HEK293 (cell line): Measurements from ENCODE around the gene ASB17.

Source experiments
- CTCF ChIA-PET: fragments of 350-600 bp; formaldehyde crosslinking; extraction: SDS; loops from one replicate; lab custom pipeline; 2021; ENCODE audit warnings: antibody characterized with exemption; lab: Yijun Ruan, JAX
- POLR2A ChIA-PET: fragments of 300-600 bp; formaldehyde crosslinking; extraction: SDS; loops from one replicate; lab custom pipeline; 2020; ENCODE audit warnings: antibody characterized with exemption, inconsistent platforms; lab: Yijun Ruan, JAX
- H3K27ac ChIP-seq: fragments of 200-500 bp; sonication (Bioruptor generic); 2 replicates; pipeline ENCODE4 v1.5.1; 2014; ENCODE audit warnings: low read depth, low read length, control low read depth, inconsistent platforms; ENCODE audit errors: extremely low read depth
- H3K36me3 ChIP-seq, 2 experiments: fragments of 200-500 bp in 1 of 2; sonication (Bioruptor generic) in 1 of 2; 1 replicate in 1 of 2; 2 replicates in 1 of 2; pipeline ENCODE4 v1.5.1; 2014 to 2017; ENCODE audit warnings: inconsistent platforms in 2 of 2, low read length in 2 of 2; ENCODE audit not compliant: control insufficient read depth in 2 of 2, insufficient read depth in 1 of 2
- H3K4me1 ChIP-seq: fragments of 200-500 bp; sonication (Bioruptor generic); 2 replicates; pipeline ENCODE4 v1.5.1; 2014; ENCODE audit warnings: mild to moderate bottlenecking, low read length, inconsistent platforms; ENCODE audit not compliant: control insufficient read depth, insufficient read depth
- H3K4me3 ChIP-seq: 2 replicates; pipeline ENCODE4 v1.5.1; 2011; ENCODE audit warnings: low read depth, mild to moderate bottlenecking, control low read depth, low read length, moderate library complexity
- H3K9me3 ChIP-seq: fragments of 200-500 bp; sonication (Bioruptor generic); 2 replicates; pipeline ENCODE4 v1.5.1; 2014; ENCODE audit warnings: low read depth, low read length, inconsistent platforms; ENCODE audit not compliant: control insufficient read depth, insufficient read depth
- ATF2 ChIP-seq: fragments of 450-650 bp; formaldehyde crosslinking; IDR thresholded peaks from 2 replicates; pipeline ENCODE4 v1.5.1; 2016; ENCODE audit warnings: missing biosample characterization, missing genetic modification characterization, low read depth
- GLI4 ChIP-seq: fragments of 450-650 bp; formaldehyde crosslinking; IDR thresholded peaks from 2 replicates; pipeline ENCODE4 v1.5.1; 2016; ENCODE audit warnings: missing biosample characterization, missing genetic modification characterization
- KLF7 ChIP-seq: fragments of 450-650 bp; formaldehyde crosslinking; IDR thresholded peaks from 2 replicates; pipeline ENCODE4 v1.5.1; 2016; ENCODE audit warnings: missing biosample characterization, missing genetic modification characterization, borderline replicate concordance
- MYNN ChIP-seq: fragments of 450-650 bp; formaldehyde crosslinking; IDR thresholded peaks from 2 replicates; pipeline ENCODE4 v1.5.1; 2016; ENCODE audit warnings: missing biosample characterization, missing genetic modification characterization, borderline replicate concordance
- MZF1 ChIP-seq: fragments of 450-650 bp; formaldehyde crosslinking; IDR thresholded peaks from 2 replicates; pipeline ENCODE4 v1.5.1; 2017; ENCODE audit warnings: missing biosample characterization, missing genetic modification characterization, borderline replicate concordance
- RBAK ChIP-seq: fragments of 450-650 bp; formaldehyde crosslinking; IDR thresholded peaks from 2 replicates; pipeline ENCODE4 v1.5.1; 2016; ENCODE audit warnings: missing biosample characterization, missing genetic modification characterization
- SP7 ChIP-seq: fragments of 450-650 bp; formaldehyde crosslinking; IDR thresholded peaks from 2 replicates; pipeline ENCODE4 v1.5.1; 2016; ENCODE audit warnings: missing biosample characterization, missing genetic modification characterization
- ZBTB48 ChIP-seq: fragments of 450-650 bp; formaldehyde crosslinking; IDR thresholded peaks from 2 replicates; pipeline ENCODE4 v1.5.1; 2016; ENCODE audit warnings: missing biosample characterization, missing genetic modification characterization
- ZFP69B ChIP-seq: fragments of 450-650 bp; formaldehyde crosslinking; IDR thresholded peaks from 2 replicates; pipeline ENCODE4 v1.5.1; 2016; ENCODE audit warnings: missing biosample characterization, missing genetic modification characterization
- ZNF114 ChIP-seq: fragments of 450-650 bp; formaldehyde crosslinking; IDR thresholded peaks from 2 replicates; pipeline ENCODE4 v1.5.0; 2017; ENCODE audit warnings: missing biosample characterization, missing genetic modification characterization
- ZNF121 ChIP-seq: fragments of 450-650 bp; formaldehyde crosslinking; IDR thresholded peaks from 2 replicates; pipeline ENCODE4 v1.5.1; 2016; ENCODE audit warnings: missing biosample characterization, missing genetic modification characterization
- ZNF174 ChIP-seq: fragments of 450-650 bp; formaldehyde crosslinking; IDR thresholded peaks from 2 replicates; pipeline ENCODE4 v1.5.0; 2017; ENCODE audit warnings: missing biosample characterization, mild to moderate bottlenecking, missing genetic modification characterization
- ZNF423 ChIP-seq: fragments of 450-650 bp; formaldehyde crosslinking; IDR thresholded peaks from 2 replicates; pipeline ENCODE4 v1.5.1; 2016; ENCODE audit warnings: missing biosample characterization, missing genetic modification characterization
- ZNF555 ChIP-seq: fragments of 450-650 bp; formaldehyde crosslinking; conservative IDR thresholded peaks from 2 replicates; pipeline ENCODE4 v1.5.1; 2017; ENCODE audit warnings: missing biosample characterization, mild to moderate bottlenecking, missing genetic modification characterization, inconsistent platforms
- ZNF623 ChIP-seq: fragments of 450-650 bp; formaldehyde crosslinking; IDR thresholded peaks from 2 replicates; pipeline ENCODE4 v1.5.1; 2016; ENCODE audit warnings: missing biosample characterization, missing genetic modification characterization
- ZNF629 ChIP-seq: fragments of 450-650 bp; formaldehyde crosslinking; IDR thresholded peaks from 2 replicates; pipeline ENCODE4 v1.5.1; 2017; ENCODE audit warnings: missing biosample characterization, missing genetic modification characterization
- ZNF654 ChIP-seq: fragments of 450-650 bp; formaldehyde crosslinking; IDR thresholded peaks from 2 replicates; pipeline ENCODE4 v1.5.1; 2016; ENCODE audit warnings: low read depth, missing biosample characterization, missing genetic modification characterization
- ZNF76 ChIP-seq: fragments of 450-650 bp; formaldehyde crosslinking; IDR thresholded peaks from 2 replicates; pipeline ENCODE4; 2016; ENCODE audit warnings: low read depth, missing biosample characterization, missing genetic modification characterization, borderline replicate concordance
- ZSCAN30 ChIP-seq: fragments of 450-650 bp; IDR thresholded peaks from 2 replicates; pipeline ENCODE4 v1.5.1; 2018; ENCODE audit warnings: missing biosample characterization, mild to moderate bottlenecking, missing genetic modification characterization, moderate library complexity
- ZXDB ChIP-seq: fragments of 450-650 bp; formaldehyde crosslinking; IDR thresholded peaks from 2 replicates; pipeline ENCODE4 v1.5.1; 2016; ENCODE audit warnings: missing biosample characterization, missing genetic modification characterization
- TF ChIP-seq, protein P1 (sequence below): fragments of 450-650 bp; formaldehyde crosslinking; IDR thresholded peaks from 2 replicates; pipeline ENCODE4 v1.5.1; 2016; ENCODE audit warnings: missing biosample characterization, missing genetic modification characterization, borderline replicate concordance
- TF ChIP-seq, protein P2 (sequence below): IDR thresholded peaks from 2 replicates; pipeline ENCODE4 v1.6.1; 2011; ENCODE audit warnings: mild to moderate bottlenecking, low read depth, low read length, borderline replicate concordance
- TF ChIP-seq, protein P3 (sequence below): fragments of 450-650 bp; formaldehyde crosslinking; IDR thresholded peaks from 2 replicates; pipeline ENCODE4 v1.5.1; 2017; ENCODE audit warnings: missing biosample characterization, missing genetic modification characterization

Gene ASB17

DNA sequence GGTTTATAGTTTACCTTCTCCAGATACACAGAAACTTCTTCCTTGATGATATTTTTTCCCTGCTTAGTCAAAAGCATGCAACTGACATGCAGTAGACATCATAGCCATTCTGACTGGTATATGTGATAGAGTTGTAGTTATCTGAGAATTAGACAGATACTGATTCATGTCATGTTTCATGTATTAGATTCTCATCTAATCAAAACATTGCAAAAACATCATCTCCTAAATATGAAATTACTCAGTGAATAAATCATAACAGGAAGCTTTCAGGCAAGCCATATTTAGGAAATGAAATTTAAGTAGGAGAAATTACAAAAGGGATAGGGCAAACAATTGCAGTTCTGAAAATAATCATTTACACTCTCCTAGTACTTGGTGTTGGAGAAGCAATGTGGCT, 38.4 kb upstream of the ASB17 start:
- Histone ChIP-seq H3K9me3 (no peaks in the 10 kb centered on the region), H3K27ac (no peak overlapping the region), H3K4me1 (no peaks in the 10 kb centered on the region), H3K4me3 (no peak overlapping the region), H3K36me3 (no peaks in the 10 kb centered on the region)
- ChIA-PET CTCF (no interaction called here), POLR2A (no interaction called here)
- TF ChIP-seq, protein P1, sequence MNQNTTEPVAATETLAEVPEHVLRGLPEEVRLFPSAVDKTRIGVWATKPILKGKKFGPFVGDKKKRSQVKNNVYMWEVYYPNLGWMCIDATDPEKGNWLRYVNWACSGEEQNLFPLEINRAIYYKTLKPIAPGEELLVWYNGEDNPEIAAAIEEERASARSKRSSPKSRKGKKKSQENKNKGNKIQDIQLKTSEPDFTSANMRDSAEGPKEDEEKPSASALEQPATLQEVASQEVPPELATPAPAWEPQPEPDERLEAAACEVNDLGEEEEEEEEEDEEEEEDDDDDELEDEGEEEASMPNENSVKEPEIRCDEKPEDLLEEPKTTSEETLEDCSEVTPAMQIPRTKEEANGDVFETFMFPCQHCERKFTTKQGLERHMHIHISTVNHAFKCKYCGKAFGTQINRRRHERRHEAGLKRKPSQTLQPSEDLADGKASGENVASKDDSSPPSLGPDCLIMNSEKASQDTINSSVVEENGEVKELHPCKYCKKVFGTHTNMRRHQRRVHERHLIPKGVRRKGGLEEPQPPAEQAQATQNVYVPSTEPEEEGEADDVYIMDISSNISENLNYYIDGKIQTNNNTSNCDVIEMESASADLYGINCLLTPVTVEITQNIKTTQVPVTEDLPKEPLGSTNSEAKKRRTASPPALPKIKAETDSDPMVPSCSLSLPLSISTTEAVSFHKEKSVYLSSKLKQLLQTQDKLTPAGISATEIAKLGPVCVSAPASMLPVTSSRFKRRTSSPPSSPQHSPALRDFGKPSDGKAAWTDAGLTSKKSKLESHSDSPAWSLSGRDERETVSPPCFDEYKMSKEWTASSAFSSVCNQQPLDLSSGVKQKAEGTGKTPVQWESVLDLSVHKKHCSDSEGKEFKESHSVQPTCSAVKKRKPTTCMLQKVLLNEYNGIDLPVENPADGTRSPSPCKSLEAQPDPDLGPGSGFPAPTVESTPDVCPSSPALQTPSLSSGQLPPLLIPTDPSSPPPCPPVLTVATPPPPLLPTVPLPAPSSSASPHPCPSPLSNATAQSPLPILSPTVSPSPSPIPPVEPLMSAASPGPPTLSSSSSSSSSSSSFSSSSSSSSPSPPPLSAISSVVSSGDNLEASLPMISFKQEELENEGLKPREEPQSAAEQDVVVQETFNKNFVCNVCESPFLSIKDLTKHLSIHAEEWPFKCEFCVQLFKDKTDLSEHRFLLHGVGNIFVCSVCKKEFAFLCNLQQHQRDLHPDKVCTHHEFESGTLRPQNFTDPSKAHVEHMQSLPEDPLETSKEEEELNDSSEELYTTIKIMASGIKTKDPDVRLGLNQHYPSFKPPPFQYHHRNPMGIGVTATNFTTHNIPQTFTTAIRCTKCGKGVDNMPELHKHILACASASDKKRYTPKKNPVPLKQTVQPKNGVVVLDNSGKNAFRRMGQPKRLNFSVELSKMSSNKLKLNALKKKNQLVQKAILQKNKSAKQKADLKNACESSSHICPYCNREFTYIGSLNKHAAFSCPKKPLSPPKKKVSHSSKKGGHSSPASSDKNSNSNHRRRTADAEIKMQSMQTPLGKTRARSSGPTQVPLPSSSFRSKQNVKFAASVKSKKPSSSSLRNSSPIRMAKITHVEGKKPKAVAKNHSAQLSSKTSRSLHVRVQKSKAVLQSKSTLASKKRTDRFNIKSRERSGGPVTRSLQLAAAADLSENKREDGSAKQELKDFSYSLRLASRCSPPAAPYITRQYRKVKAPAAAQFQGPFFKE (tag by site-specific recombination), result no peak
- TF ChIP-seq KLF7 (no peak), ZNF76 (tag by site-specific recombination) (no peak), ZBTB48 (tag by site-specific recombination) (no peak), ZNF629 (tag by site-specific recombination) (no peak), SP7 (tag by site-specific recombination) (no peak), GLI4 (no peak), ZFP69B (tag by site-specific recombination) (no peak), MZF1 (tag by site-specific recombination) (no peak), RBAK (tag by site-specific recombination) (no peak), ZNF121 (tag by site-specific recombination) (no peak), ZNF174 (no peak), ATF2 (no peak)

GRCh38 chr1:75969550-75969949, 37.3 kb upstream of the ASB17 start:
- no peaks in the 10 kb centered on the region for H3K36me3 ChIP-seq
- no peak for TF ChIP-seq ZNF555 (tag by site-specific recombination)
- peak; percentile 71 for TF ChIP-seq ZNF623
- TF ChIP-seq MYNN, result no peak
- H3K4me3 ChIP-seq, result no peak overlapping the region
- H3K4me1 ChIP-seq, result no peaks in the 10 kb centered on the region
- no peak overlapping the region for H3K27ac ChIP-seq
- CTCF ChIA-PET, result interaction anchor here (0.5 kb wide), 1 partner anchor 21 kb away, joined by 5 read pairs; no protein-coding TSS in a partner anchor
- H3K9me3 ChIP-seq, result no peaks in the 10 kb centered on the region
- POLR2A ChIA-PET, result no interaction called here

- Histone ChIP-seq H3K27ac (no peak overlapping the region), H3K4me1 (no peaks in the 10 kb centered on the region), H3K9me3 (no peaks in the 10 kb centered on the region), H3K4me3 (no peak overlapping the region), H3K36me3 (no peaks in the 10 kb centered on the region)
- CTCF ChIA-PET, result interaction anchor here (0.6 kb wide), 2 partner anchors 28 to 1159 kb away, joined by 3 to 4 read pairs; no protein-coding TSS in a partner anchor
- POLR2A ChIA-PET, result no interaction called here
- no peak for TF ChIP-seq ZXDB (tag by site-specific recombination)
- no peak for TF ChIP-seq ZSCAN30 (tag by site-specific recombination)
- TF ChIP-seq, protein P2, sequence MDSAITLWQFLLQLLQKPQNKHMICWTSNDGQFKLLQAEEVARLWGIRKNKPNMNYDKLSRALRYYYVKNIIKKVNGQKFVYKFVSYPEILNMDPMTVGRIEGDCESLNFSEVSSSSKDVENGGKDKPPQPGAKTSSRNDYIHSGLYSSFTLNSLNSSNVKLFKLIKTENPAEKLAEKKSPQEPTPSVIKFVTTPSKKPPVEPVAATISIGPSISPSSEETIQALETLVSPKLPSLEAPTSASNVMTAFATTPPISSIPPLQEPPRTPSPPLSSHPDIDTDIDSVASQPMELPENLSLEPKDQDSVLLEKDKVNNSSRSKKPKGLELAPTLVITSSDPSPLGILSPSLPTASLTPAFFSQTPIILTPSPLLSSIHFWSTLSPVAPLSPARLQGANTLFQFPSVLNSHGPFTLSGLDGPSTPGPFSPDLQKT, result no peak
- TF ChIP-seq, protein P3, sequence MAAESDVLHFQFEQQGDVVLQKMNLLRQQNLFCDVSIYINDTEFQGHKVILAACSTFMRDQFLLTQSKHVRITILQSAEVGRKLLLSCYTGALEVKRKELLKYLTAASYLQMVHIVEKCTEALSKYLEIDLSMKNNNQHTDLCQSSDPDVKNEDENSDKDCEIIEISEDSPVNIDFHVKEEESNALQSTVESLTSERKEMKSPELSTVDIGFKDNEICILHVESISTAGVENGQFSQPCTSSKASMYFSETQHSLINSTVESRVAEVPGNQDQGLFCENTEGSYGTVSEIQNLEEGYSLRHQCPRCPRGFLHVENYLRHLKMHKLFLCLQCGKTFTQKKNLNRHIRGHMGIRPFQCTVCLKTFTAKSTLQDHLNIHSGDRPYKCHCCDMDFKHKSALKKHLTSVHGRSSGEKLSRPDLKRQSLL (tag by site-specific recombination), result no peak
- no peak for TF ChIP-seq ZNF623
- TF ChIP-seq ZNF654 (tag by site-specific recombination), result no peak
- TF ChIP-seq ZNF114 (tag by site-specific recombination), result no peak
- no peak for TF ChIP-seq ZNF423
These were observed 35.5 kb upstream of the ASB17 start for GRCh38 chr1:75967719-75968118.
